MCF 10A (cell line): ENCODE data around the gene SPACA5B. TPM values are rescaled to one million over a fixed set of nuclear protein-coding genes. Genes with fewer than 3 reads are reported as not detected.
"Not testable (repeated sequence)": the region's sequence is repeated elsewhere in the genome, so short reads cannot be mapped to it uniquely, and the experiment has no call there.

Source experiments
- Bru-seq: library from RNA; stranded (reverse); fragments of 400-500 nt; gene quantifications from one replicate; lab custom pipeline; 2021; lab: Mats Ljungman, UMichigan
- BruChase-seq, 2 experiments: library from RNA; stranded (reverse); fragments of 400-500 nt; gene quantifications; one replicate each; lab custom pipeline; 2021; lab: Mats Ljungman, UMichigan
- BruUV-seq: library from RNA; stranded (reverse); fragments of 400-500 nt; replicated peaks from 2 replicates; lab custom pipeline; 2021; lab: Mats Ljungman, UMichigan
- CTCF ChIA-PET: fragments of 300-600 bp; sonication (Branson Sonifier 250); formaldehyde crosslinking; extraction: SDS; loops from one replicate; lab custom pipeline; 2021; ENCODE audit warnings: antibody characterized with exemption, inconsistent platforms; lab: Yijun Ruan, JAX
- POLR2A ChIA-PET: fragments of 300-600, 350-650 bp; sonication (Branson Sonifier 250); formaldehyde crosslinking; extraction: SDS; loops from one replicate; lab custom pipeline; 2020; ENCODE audit warnings: antibody characterized with exemption, inconsistent platforms; lab: Yijun Ruan, JAX
- DNase-seq: peaks from one replicate; pipeline ENCODE4 v3.0.0-alpha.2; 2018; ENCODE audit not compliant: unreplicated experiment
- H3K27ac Mint-ChIP-seq: one replicate; pipeline ENCODE4 v1.8.0; 2022; ENCODE audit warnings: mild to moderate bottlenecking, low read depth, mixed read lengths; ENCODE audit not compliant: unreplicated experiment
- H3K27me3 Mint-ChIP-seq: one replicate; pipeline ENCODE4 v1.8.0; 2022; ENCODE audit warnings: mixed read lengths; ENCODE audit not compliant: insufficient read depth, unreplicated experiment
- H3K36me3 Mint-ChIP-seq: one replicate; pipeline ENCODE4 v1.8.0; 2022; ENCODE audit warnings: mild to moderate bottlenecking, moderate library complexity, mixed read lengths; ENCODE audit not compliant: insufficient read depth, unreplicated experiment
- H3K4me1 Mint-ChIP-seq: one replicate; pipeline ENCODE4 v1.8.0; 2022; ENCODE audit warnings: mixed read lengths; ENCODE audit not compliant: insufficient read depth, unreplicated experiment
- H3K4me3 Mint-ChIP-seq: one replicate; pipeline ENCODE4 v1.8.0; 2022; ENCODE audit warnings: mild to moderate bottlenecking, moderate library complexity, mixed read lengths; ENCODE audit not compliant: unreplicated experiment
- H3K9me3 Mint-ChIP-seq: one replicate; pipeline ENCODE4 v1.8.0; 2022; ENCODE audit warnings: mixed read lengths; ENCODE audit not compliant: unreplicated experiment
- intact Hi-C: fragments of 100-400 bp; cut with micrococcal nuclease; formaldehyde crosslinking; loops from 2 replicates; pipeline ENCODE4 v1.14.1; 2022
- long read RNA-seq: library from polyadenylated mRNA; stranded (forward); transcript quantifications from one replicate; pipeline ENCODE4 v2.0.0, GENCODE V29; 2022
- total RNA-seq: library from RNA; stranded (reverse); gene quantifications from 2 replicates; pipeline ENCODE4 v1.2.3, GENCODE V29; 2022
- TF ChIP-seq, protein P1 (sequence below): fragments of 200-600 bp; IDR thresholded peaks from one replicate; pipeline ENCODE4 v1.8.0; 2022; ENCODE audit warnings: antibody characterized with exemption, mild to moderate bottlenecking; ENCODE audit not compliant: unreplicated experiment

Gene SPACA5B
- total RNA-seq (not detected in 2 replicates), Bru-seq, nascent RNA (not detected), BruChase-seq, experiment 1, labeled RNA remaining after a 6-hour chase (not detected), BruChase-seq, experiment 2, labeled RNA remaining after a 2-hour chase (not detected)
- long read RNA-seq: 0 reads

DNA sequence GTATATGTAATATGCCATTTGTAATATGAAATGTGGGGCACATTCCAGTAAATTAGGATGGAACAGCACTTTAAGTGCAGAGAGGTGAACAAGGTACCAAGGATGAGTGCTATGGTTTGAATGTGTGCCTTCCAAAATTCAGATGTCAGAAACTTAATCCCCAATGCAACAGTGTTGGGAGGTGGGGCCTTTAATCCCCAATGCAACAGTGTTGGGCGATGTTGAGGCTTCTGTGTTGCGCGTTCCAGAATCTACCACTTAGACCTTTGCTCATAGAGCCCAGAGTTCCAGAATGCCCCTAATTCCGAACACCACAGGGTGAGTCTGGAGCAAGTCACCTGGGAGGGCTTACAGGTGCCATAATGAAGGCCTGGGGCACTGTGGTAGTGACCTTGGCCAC is at the start of gene SPACA5B:
Gene SPACA5B, plus strand, starts transcription at position 301 of the 400 bp plus-strand sequence. Its CDS starts 62 bp downstream, at position 363.
- BruUV-seq, H3K9me3 Mint-ChIP-seq, intact Hi-C loops, H3K36me3 Mint-ChIP-seq, H3K27ac Mint-ChIP-seq, H3K4me3 Mint-ChIP-seq, H3K4me1 Mint-ChIP-seq, POLR2A ChIA-PET, H3K27me3 Mint-ChIP-seq, DNase-seq, CTCF ChIA-PET: not testable (repeated sequence)

DNA sequence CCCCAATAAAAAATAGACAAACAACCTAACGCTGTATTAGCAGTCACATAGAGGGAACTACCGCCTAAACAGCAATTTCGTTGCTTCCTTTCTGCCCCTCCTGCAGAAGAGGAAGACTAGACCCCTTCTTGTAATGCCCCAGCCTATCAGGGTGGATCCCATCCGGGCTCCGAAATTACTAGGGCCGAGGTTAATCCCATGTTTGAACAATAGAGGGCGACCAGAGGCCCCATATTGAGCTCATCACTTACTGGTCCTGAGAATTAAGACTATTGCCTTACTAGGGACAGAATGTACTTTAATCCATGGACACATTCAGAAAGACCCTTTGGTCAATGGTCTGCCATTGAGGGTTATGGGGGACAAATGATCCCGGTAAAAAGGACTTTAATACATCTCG is 47.2 kb upstream of the SPACA5B start:
- Mint-ChIP-seq H3K9me3 (no peaks in the 10 kb centered on the region), H3K27me3 (no peaks in the 10 kb centered on the region), H3K4me3 (no peak overlapping the region), H3K4me1 (no peaks in the 10 kb centered on the region), H3K36me3 (no peaks in the 10 kb centered on the region), H3K27ac (no peak overlapping the region)
- CTCF ChIA-PET: interaction anchor here (0.6 to 2.7 kb wide), 11 partner anchors 193 to 795 kb away, joined by 3 to 7 read pairs (median 4); no protein-coding TSS in a partner anchor
- BruUV-seq: no TSS peak
- intact Hi-C loops: loop anchor here (1.0 to 5.0 kb wide), 4 partner anchors 404 to 509 kb away; no protein-coding TSS in a partner anchor
- POLR2A ChIA-PET: interaction anchor here (1.0 to 1.4 kb wide), 3 partner anchors 408 to 457 kb away, joined by 3 to 6 read pairs (median 5); partner anchors contain the start of gene TBC1D25
- TF ChIP-seq, protein P1, sequence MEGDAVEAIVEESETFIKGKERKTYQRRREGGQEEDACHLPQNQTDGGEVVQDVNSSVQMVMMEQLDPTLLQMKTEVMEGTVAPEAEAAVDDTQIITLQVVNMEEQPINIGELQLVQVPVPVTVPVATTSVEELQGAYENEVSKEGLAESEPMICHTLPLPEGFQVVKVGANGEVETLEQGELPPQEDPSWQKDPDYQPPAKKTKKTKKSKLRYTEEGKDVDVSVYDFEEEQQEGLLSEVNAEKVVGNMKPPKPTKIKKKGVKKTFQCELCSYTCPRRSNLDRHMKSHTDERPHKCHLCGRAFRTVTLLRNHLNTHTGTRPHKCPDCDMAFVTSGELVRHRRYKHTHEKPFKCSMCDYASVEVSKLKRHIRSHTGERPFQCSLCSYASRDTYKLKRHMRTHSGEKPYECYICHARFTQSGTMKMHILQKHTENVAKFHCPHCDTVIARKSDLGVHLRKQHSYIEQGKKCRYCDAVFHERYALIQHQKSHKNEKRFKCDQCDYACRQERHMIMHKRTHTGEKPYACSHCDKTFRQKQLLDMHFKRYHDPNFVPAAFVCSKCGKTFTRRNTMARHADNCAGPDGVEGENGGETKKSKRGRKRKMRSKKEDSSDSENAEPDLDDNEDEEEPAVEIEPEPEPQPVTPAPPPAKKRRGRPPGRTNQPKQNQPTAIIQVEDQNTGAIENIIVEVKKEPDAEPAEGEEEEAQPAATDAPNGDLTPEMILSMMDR: peak; percentile 39
- DNase-seq: peak; percentile 60

GRCh38 chrX:48083706-48084105 is 46.7 kb upstream of the SPACA5B start:
- Mint-ChIP-seq H3K27me3 (no peaks in the 10 kb centered on the region), H3K4me3 (no peak overlapping the region), H3K9me3 (no peaks in the 10 kb centered on the region), H3K4me1 (no peaks in the 10 kb centered on the region), H3K27ac (no peak overlapping the region), H3K36me3 (no peaks in the 10 kb centered on the region)
- intact Hi-C loops: loop anchor here (1.0 to 5.0 kb wide), 4 partner anchors 403 to 509 kb away; no protein-coding TSS in a partner anchor
- DNase-seq: no peak
- BruUV-seq: no TSS peak
- CTCF ChIA-PET: interaction anchor here (0.6 to 2.7 kb wide), 10 partner anchors 11 to 799 kb away, joined by 3 to 7 read pairs (median 4); no protein-coding TSS in a partner anchor
- TF ChIP-seq, protein P1: no peak
- POLR2A ChIA-PET: interaction anchor here (1.0 to 1.4 kb wide), 3 partner anchors 407 to 456 kb away, joined by 3 to 6 read pairs (median 5); partner anchors contain the start of gene TBC1D25

GRCh38 chrX:48086082-48086481 is 44.3 kb upstream of the SPACA5B start:
- intact Hi-C loops: no loop called here
- BruUV-seq: no TSS peak
- no peaks in the 10 kb centered on the region for H3K4me1 Mint-ChIP-seq

More at GRCh38 chrX:48086082-48086481, 44.3 kb upstream of the SPACA5B start:
- H3K27ac Mint-ChIP-seq: no peak overlapping the region
- H3K4me3 Mint-ChIP-seq: no peak overlapping the region
- peak; percentile 20 for DNase-seq
- POLR2A ChIA-PET: interaction anchor here (0.9 kb wide), 1 partner anchor 476 kb away, joined by 3 read pairs; no protein-coding TSS in a partner anchor
- H3K9me3 Mint-ChIP-seq: peaks cover 4% of the 10 kb centered on the region
- no peaks in the 10 kb centered on the region for H3K27me3 Mint-ChIP-seq
- TF ChIP-seq, protein P1: no peak
- H3K36me3 Mint-ChIP-seq: no peaks in the 10 kb centered on the region
- CTCF ChIA-PET: no interaction called here
